ENCODE data around the gene DOCK3.

DNA sequence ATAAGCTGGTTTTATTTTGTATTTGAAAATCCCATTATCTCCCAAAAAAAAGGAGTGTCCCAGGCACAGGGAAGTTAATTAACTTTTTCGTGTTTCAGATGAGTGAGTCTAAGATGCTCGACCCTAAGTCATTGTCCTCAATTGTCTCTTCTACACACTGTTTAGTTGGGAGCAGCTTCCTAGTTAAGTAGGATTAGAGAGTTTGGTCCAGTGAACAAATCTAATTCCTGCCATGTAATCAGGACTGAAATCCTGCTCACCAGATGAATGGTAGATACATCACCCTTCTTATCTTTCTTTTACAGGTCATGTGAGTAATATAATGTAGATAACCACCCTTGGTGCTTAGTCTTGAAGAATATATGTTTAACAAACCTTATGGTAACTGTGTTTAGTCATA lies 481.4 kb downstream of the DOCK3 start:
- TF ChIP-seq, protein P1, sequence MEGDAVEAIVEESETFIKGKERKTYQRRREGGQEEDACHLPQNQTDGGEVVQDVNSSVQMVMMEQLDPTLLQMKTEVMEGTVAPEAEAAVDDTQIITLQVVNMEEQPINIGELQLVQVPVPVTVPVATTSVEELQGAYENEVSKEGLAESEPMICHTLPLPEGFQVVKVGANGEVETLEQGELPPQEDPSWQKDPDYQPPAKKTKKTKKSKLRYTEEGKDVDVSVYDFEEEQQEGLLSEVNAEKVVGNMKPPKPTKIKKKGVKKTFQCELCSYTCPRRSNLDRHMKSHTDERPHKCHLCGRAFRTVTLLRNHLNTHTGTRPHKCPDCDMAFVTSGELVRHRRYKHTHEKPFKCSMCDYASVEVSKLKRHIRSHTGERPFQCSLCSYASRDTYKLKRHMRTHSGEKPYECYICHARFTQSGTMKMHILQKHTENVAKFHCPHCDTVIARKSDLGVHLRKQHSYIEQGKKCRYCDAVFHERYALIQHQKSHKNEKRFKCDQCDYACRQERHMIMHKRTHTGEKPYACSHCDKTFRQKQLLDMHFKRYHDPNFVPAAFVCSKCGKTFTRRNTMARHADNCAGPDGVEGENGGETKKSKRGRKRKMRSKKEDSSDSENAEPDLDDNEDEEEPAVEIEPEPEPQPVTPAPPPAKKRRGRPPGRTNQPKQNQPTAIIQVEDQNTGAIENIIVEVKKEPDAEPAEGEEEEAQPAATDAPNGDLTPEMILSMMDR (IDR thresholded peaks at IDR 0.05; ENCODE audit: low read depth, low read length), result no peak
- no peak for TF ChIP-seq EZH2phosphoT487 (IDR thresholded peaks at IDR 0.05; ENCODE audit: low read depth)
